SK-N-SH (cell line): ENCODE measurements around the gene PPL.

ENCODE experiments used
- CTCF ChIP-seq: fragments of 200-600 bp; sonication (generic); IDR thresholded peaks from 2 replicates; pipeline ENCODE4 v1.6.1; 2017; ENCODE audit warnings: antibody characterized with exemption, mild to moderate bottlenecking, moderate library complexity
- EP300 ChIP-seq, 2 experiments: IDR thresholded peaks; 2 replicates each; pipeline versions ENCODE4 v1.4.0 to v1.6.1; 2012; ENCODE audit warnings: borderline replicate concordance in 1 of 2, low read depth in 1 of 2, low read length in 1 of 2
- EZH2phosphoT487 ChIP-seq: fragments of 200-600 bp; sonication (generic); IDR thresholded peaks from 2 replicates; pipeline ENCODE4 v1.6.1; 2017; ENCODE audit warnings: low read depth, mixed run types, mild to moderate bottlenecking, antibody characterized with exemption, moderate library complexity, borderline replicate concordance
- FOSL2 ChIP-seq: IDR thresholded peaks from 2 replicates; pipeline ENCODE4 v1.4.0; 2012; ENCODE audit warnings: low read depth, mild to moderate bottlenecking, moderate library complexity, borderline replicate concordance
- GABPA ChIP-seq: IDR thresholded peaks from 2 replicates; pipeline ENCODE4 v1.4.0; 2012; ENCODE audit warnings: low read depth, mild to moderate bottlenecking
- MXI1 ChIP-seq: IDR thresholded peaks from 2 replicates; pipeline ENCODE4 v1.6.1; 2012; ENCODE audit warnings: mild to moderate bottlenecking, low read depth, low read length, improper control_type of control experiment
- POLR2AphosphoS5 ChIP-seq: IDR thresholded peaks from 2 replicates; pipeline ENCODE4 v1.6.1; 2012; ENCODE audit warnings: low read depth, low read length
- RFX5 ChIP-seq: IDR thresholded peaks from 2 replicates; pipeline ENCODE4 v1.6.1; 2012; ENCODE audit warnings: mild to moderate bottlenecking, improper control_type of control experiment, low read length
- TAF1 ChIP-seq: IDR thresholded peaks from 2 replicates; pipeline ENCODE4 v1.6.1; 2012; ENCODE audit warnings: low read depth, mild to moderate bottlenecking, low read length, moderate library complexity, borderline replicate concordance
- TF ChIP-seq, protein P1 (sequence below): IDR thresholded peaks from 2 replicates; pipeline ENCODE4 v1.4.0; 2012; ENCODE audit warnings: low read depth
- TF ChIP-seq, protein P2 (sequence below): IDR thresholded peaks from 2 replicates; pipeline ENCODE4 v1.4.0; 2012; ENCODE audit warnings: low read depth, borderline replicate concordance

DNA sequence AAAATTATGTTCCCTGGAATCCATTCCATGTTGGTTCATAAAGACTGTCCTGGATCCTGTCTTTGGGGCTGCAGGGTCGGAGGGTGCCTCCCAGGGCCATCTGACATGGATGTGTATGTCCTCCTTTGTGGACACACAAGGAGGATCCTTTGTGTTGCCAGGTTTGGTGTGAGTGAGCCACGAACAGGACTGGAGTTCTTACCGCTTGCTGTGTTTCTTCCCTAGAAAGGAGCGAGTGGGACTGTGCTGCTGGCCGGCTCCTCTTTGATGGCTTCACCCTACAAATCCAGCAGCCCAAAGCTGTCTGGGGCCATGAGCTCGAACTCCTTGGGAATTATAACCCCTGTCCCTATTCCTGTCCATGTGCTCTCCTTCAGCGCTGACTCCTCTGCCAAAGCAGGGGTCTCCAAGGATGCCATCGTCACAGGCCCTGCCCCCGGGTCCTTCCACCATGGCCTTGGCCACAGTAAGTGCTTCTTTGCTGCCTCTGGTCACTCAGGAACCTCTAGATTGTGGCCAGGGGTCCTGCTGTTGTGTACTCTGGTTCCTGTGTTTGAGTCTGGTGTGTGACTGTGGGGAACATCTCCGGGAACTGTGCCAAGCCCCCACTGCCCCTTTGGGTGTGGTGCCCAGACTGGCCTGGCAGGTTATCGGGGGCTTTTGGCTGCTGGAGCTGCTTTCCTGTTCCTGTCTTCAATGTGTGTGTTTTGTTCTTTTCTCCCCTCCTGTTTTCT, 60.1 kb downstream of the PPL start:
- TF ChIP-seq CTCF (no peak), RFX5 (no peak), MXI1 (no peak), POLR2AphosphoS5 (no peak), TAF1 (no peak), EZH2phosphoT487 (no peak), GABPA (no peak), EP300 (IDR thresholded peaks at IDR 0.05; ENCODE audit: borderline replicate concordance in 1 of 2, low read depth in 1 of 2, low read length in 1 of 2) (no peak), FOSL2 (no peak)
- TF ChIP-seq, protein P1, sequence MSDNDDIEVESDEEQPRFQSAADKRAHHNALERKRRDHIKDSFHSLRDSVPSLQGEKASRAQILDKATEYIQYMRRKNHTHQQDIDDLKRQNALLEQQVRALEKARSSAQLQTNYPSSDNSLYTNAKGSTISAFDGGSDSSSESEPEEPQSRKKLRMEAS: no peak
- TF ChIP-seq, protein P2, sequence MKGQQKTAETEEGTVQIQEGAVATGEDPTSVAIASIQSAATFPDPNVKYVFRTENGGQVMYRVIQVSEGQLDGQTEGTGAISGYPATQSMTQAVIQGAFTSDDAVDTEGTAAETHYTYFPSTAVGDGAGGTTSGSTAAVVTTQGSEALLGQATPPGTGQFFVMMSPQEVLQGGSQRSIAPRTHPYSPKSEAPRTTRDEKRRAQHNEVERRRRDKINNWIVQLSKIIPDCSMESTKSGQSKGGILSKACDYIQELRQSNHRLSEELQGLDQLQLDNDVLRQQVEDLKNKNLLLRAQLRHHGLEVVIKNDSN: no peak
